ENCODE results near the gene FAM161B.
A peak's percentile ranks its signal among the peaks of the same experiment; 100 is the strongest.

The FAM161B gene

GRCh38 chr14:73973497-73973896 is 23.6 kb upstream of the FAM161B start:
- no peak for DNase-seq (ENCODE audit: low spot score in 2 of 2)
- Mint-ChIP-seq H3K27me3 (no peaks in the 10 kb centered on the region), H3K4me1 (no peaks in the 10 kb centered on the region), H3K36me3 (ENCODE audit: insufficient read depth) (peaks cover 16% of the 10 kb centered on the region), H3K4me3 (no peak overlapping the region), H3K27ac (ENCODE audit: low read depth) (no peak overlapping the region), H3K9me3 (no peaks in the 10 kb centered on the region)
- no peak for ATAC-seq (replicated peaks; ENCODE audit: extremely low read depth, poor library complexity, severe bottlenecking)

GRCh38 chr14:73968885-73969284 is 19.0 kb upstream of the FAM161B start:
- Mint-ChIP-seq H3K4me1 (no peaks in the 10 kb centered on the region), H3K27me3 (no peaks in the 10 kb centered on the region), H3K36me3 (ENCODE audit: insufficient read depth) (peaks cover 21% of the 10 kb centered on the region), H3K9me3 (no peaks in the 10 kb centered on the region), H3K27ac (ENCODE audit: low read depth) (no peak overlapping the region), H3K4me3 (no peak overlapping the region)
- DNase-seq (ENCODE audit: low spot score in 2 of 2) = no peak
- no peak for ATAC-seq (replicated peaks; ENCODE audit: extremely low read depth, poor library complexity, severe bottlenecking)

GRCh38 chr14:73965216-73965615 is 15.3 kb upstream of the FAM161B start:
- Mint-ChIP-seq H3K36me3 (ENCODE audit: insufficient read depth) (peaks cover 29% of the 10 kb centered on the region), H3K4me1 (no peaks in the 10 kb centered on the region), H3K4me3 (no peak overlapping the region), H3K27ac (ENCODE audit: low read depth) (peak overlapping the region; percentile 12), H3K9me3 (no peaks in the 10 kb centered on the region), H3K27me3 (no peaks in the 10 kb centered on the region)
- DNase-seq (ENCODE audit: low spot score in 2 of 2) (no peak), ATAC-seq (replicated peaks; ENCODE audit: extremely low read depth, poor library complexity, severe bottlenecking) (no peak)

- no peak overlapping the region for H3K4me3 Mint-ChIP-seq
- ATAC-seq (replicated peaks; ENCODE audit: extremely low read depth, poor library complexity, severe bottlenecking) = no peak
- H3K4me1 Mint-ChIP-seq = no peaks in the 10 kb centered on the region
- no peaks in the 10 kb centered on the region for H3K27me3 Mint-ChIP-seq
- H3K36me3 Mint-ChIP-seq (ENCODE audit: insufficient read depth) = peaks cover 50% of the 10 kb centered on the region
- H3K27ac Mint-ChIP-seq (ENCODE audit: low read depth) = no peak overlapping the region
- DNase-seq (ENCODE audit: low spot score in 2 of 2) = no peak
- no peaks in the 10 kb centered on the region for H3K9me3 Mint-ChIP-seq
Measured at GRCh38 chr14:73961192-73961591, 11.3 kb upstream of the FAM161B start.

- H3K27ac Mint-ChIP-seq (ENCODE audit: low read depth) = no peak overlapping the region
- H3K36me3 Mint-ChIP-seq (ENCODE audit: insufficient read depth) = peaks cover 65% of the 10 kb centered on the region
- H3K9me3 Mint-ChIP-seq = no peaks in the 10 kb centered on the region
- ATAC-seq (replicated peaks; ENCODE audit: extremely low read depth, poor library complexity, severe bottlenecking) (no peak), DNase-seq (ENCODE audit: low spot score in 2 of 2) (no peak)
- no peak overlapping the region for H3K4me3 Mint-ChIP-seq
- H3K27me3 Mint-ChIP-seq = no peaks in the 10 kb centered on the region
- no peaks in the 10 kb centered on the region for H3K4me1 Mint-ChIP-seq
Measured at GRCh38 chr14:73958591-73958990, 8.7 kb upstream of the FAM161B start.

- H3K4me3 Mint-ChIP-seq = no peak overlapping the region
- no peak for DNase-seq (ENCODE audit: low spot score in 2 of 2)
- H3K27ac Mint-ChIP-seq (ENCODE audit: low read depth) = no peak overlapping the region
- no peaks in the 10 kb centered on the region for H3K9me3 Mint-ChIP-seq
- H3K4me1 Mint-ChIP-seq = peaks cover 8% of the 10 kb centered on the region
- peaks cover 60% of the 10 kb centered on the region for H3K36me3 Mint-ChIP-seq (ENCODE audit: insufficient read depth)
- H3K27me3 Mint-ChIP-seq = no peaks in the 10 kb centered on the region
- ATAC-seq (replicated peaks; ENCODE audit: extremely low read depth, poor library complexity, severe bottlenecking) = no peak
Measured at GRCh38 chr14:73955674-73956073, 5.8 kb upstream of the FAM161B start.

- peaks cover 14% of the 10 kb centered on the region for H3K4me1 Mint-ChIP-seq
- H3K27me3 Mint-ChIP-seq = no peaks in the 10 kb centered on the region
- H3K9me3 Mint-ChIP-seq = no peaks in the 10 kb centered on the region
- H3K27ac Mint-ChIP-seq (ENCODE audit: low read depth) = no peak overlapping the region
- DNase-seq (ENCODE audit: low spot score in 2 of 2) (no peak), ATAC-seq (replicated peaks; ENCODE audit: extremely low read depth, poor library complexity, severe bottlenecking) (no peak)
- peaks cover 55% of the 10 kb centered on the region for H3K36me3 Mint-ChIP-seq (ENCODE audit: insufficient read depth)
- no peak overlapping the region for H3K4me3 Mint-ChIP-seq
Measured at GRCh38 chr14:73953731-73954130, 3.8 kb upstream of the FAM161B start.

GRCh38 chr14:73945159-73945670 is 4.7 kb downstream of the FAM161B start:
- Mint-ChIP-seq H3K27ac (ENCODE audit: low read depth) (no peak overlapping the region), H3K4me1 (peaks cover 6% of the 10 kb centered on the region), H3K9me3 (no peaks in the 10 kb centered on the region), H3K27me3 (no peaks in the 10 kb centered on the region), H3K4me3 (no peak overlapping the region), H3K36me3 (ENCODE audit: insufficient read depth) (peaks cover 10% of the 10 kb centered on the region)
- no peak for ATAC-seq (replicated peaks; ENCODE audit: extremely low read depth, poor library complexity, severe bottlenecking)
- DNase-seq (ENCODE audit: low spot score in 2 of 2) = no peak

- no peak for ATAC-seq (replicated peaks; ENCODE audit: extremely low read depth, poor library complexity, severe bottlenecking)
- DNase-seq (ENCODE audit: low spot score in 2 of 2) = no peak
- Mint-ChIP-seq H3K36me3 (ENCODE audit: insufficient read depth) (peaks cover 4% of the 10 kb centered on the region), H3K27me3 (no peaks in the 10 kb centered on the region), H3K9me3 (no peaks in the 10 kb centered on the region), H3K27ac (ENCODE audit: low read depth) (no peak overlapping the region), H3K4me1 (peaks cover under 1% of the 10 kb centered on the region), H3K4me3 (no peak overlapping the region)
Measured at GRCh38 chr14:73944432-73945158, 5.3 kb downstream of the FAM161B start.

GRCh38 chr14:73943083-73943482 is 6.8 kb downstream of the FAM161B start:
- DNase-seq (ENCODE audit: low spot score in 2 of 2) = no peak
- Mint-ChIP-seq H3K9me3 (no peaks in the 10 kb centered on the region), H3K27me3 (no peaks in the 10 kb centered on the region), H3K4me1 (no peaks in the 10 kb centered on the region), H3K4me3 (no peak overlapping the region), H3K36me3 (ENCODE audit: insufficient read depth) (peaks cover 6% of the 10 kb centered on the region), H3K27ac (ENCODE audit: low read depth) (no peak overlapping the region)
- no peak for ATAC-seq (replicated peaks; ENCODE audit: extremely low read depth, poor library complexity, severe bottlenecking)

GRCh38 chr14:73942180-73942579 is 7.7 kb downstream of the FAM161B start:
- Mint-ChIP-seq H3K36me3 (ENCODE audit: insufficient read depth) (peaks cover 7% of the 10 kb centered on the region), H3K4me3 (no peak overlapping the region), H3K27me3 (no peaks in the 10 kb centered on the region), H3K9me3 (no peaks in the 10 kb centered on the region), H3K27ac (ENCODE audit: low read depth) (no peak overlapping the region), H3K4me1 (no peaks in the 10 kb centered on the region)
- no peak for DNase-seq (ENCODE audit: low spot score in 2 of 2)
- ATAC-seq (replicated peaks; ENCODE audit: extremely low read depth, poor library complexity, severe bottlenecking) = no peak

- Mint-ChIP-seq H3K4me1 (no peaks in the 10 kb centered on the region), H3K4me3 (no peak overlapping the region), H3K27me3 (no peaks in the 10 kb centered on the region), H3K9me3 (no peaks in the 10 kb centered on the region), H3K27ac (ENCODE audit: low read depth) (no peak overlapping the region), H3K36me3 (ENCODE audit: insufficient read depth) (peaks cover 39% of the 10 kb centered on the region)
- DNase-seq (ENCODE audit: low spot score in 2 of 2) = no peak
- no peak for ATAC-seq (replicated peaks; ENCODE audit: extremely low read depth, poor library complexity, severe bottlenecking)
Measured at GRCh38 chr14:73937012-73937411, 12.9 kb downstream of the FAM161B start.

GRCh38 chr14:73936548-73936947 is 13.3 kb downstream of the FAM161B start:
- DNase-seq (ENCODE audit: low spot score in 2 of 2) (no peak), ATAC-seq (replicated peaks; ENCODE audit: extremely low read depth, poor library complexity, severe bottlenecking) (no peak)
- Mint-ChIP-seq H3K4me1 (no peaks in the 10 kb centered on the region), H3K27ac (ENCODE audit: low read depth) (peak overlapping the region; percentile 8), H3K4me3 (no peak overlapping the region), H3K9me3 (no peaks in the 10 kb centered on the region), H3K27me3 (no peaks in the 10 kb centered on the region), H3K36me3 (ENCODE audit: insufficient read depth) (peaks cover 43% of the 10 kb centered on the region)

Measured in central memory CD8-positive, alpha-beta T cell (primary cell).